GM12801 (cell line): ENCODE results near the gene RIC8B.

ENCODE experiments used
- TF ChIP-seq, protein P1 (sequence below): IDR thresholded peaks from one replicate; pipeline ENCODE4 v1.5.1; 2011; ENCODE audit warnings: control low read depth; ENCODE audit not compliant: insufficient read length; ENCODE audit errors: extremely low read depth

The RIC8B gene

GRCh38 chr12:106907411-106907810, 132.9 kb downstream of the RIC8B start:
- TF ChIP-seq, protein P1, sequence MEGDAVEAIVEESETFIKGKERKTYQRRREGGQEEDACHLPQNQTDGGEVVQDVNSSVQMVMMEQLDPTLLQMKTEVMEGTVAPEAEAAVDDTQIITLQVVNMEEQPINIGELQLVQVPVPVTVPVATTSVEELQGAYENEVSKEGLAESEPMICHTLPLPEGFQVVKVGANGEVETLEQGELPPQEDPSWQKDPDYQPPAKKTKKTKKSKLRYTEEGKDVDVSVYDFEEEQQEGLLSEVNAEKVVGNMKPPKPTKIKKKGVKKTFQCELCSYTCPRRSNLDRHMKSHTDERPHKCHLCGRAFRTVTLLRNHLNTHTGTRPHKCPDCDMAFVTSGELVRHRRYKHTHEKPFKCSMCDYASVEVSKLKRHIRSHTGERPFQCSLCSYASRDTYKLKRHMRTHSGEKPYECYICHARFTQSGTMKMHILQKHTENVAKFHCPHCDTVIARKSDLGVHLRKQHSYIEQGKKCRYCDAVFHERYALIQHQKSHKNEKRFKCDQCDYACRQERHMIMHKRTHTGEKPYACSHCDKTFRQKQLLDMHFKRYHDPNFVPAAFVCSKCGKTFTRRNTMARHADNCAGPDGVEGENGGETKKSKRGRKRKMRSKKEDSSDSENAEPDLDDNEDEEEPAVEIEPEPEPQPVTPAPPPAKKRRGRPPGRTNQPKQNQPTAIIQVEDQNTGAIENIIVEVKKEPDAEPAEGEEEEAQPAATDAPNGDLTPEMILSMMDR = no peak

GRCh38 chr12:106907846-106908245, 133.4 kb downstream of the RIC8B start:
- TF ChIP-seq, protein P1 = no peak

DNA sequence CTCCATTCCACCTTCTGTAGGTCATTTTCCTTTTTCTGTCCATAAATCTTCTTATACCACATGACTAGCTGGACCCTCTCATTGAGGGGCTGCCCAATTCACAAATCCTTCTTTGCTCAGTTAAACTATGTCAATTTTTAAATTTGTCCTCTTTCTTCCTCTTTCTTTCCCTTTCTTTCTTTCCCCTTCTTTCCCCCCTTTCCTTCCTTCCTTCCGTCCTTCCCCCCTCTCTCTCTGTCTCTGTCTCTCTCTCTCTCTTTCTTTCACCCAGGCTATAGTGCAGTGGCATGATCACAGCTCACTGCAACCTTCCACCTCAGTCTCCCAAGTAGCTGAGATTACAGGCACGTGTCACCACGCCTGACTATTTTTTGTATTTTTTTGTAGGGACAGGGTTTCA, 134.1 kb downstream of the RIC8B start:
- TF ChIP-seq, protein P1 = no peak

GRCh38 chr12:106910202-106910601, 135.7 kb downstream of the RIC8B start:
- TF ChIP-seq, protein P1 = no peak

DNA sequence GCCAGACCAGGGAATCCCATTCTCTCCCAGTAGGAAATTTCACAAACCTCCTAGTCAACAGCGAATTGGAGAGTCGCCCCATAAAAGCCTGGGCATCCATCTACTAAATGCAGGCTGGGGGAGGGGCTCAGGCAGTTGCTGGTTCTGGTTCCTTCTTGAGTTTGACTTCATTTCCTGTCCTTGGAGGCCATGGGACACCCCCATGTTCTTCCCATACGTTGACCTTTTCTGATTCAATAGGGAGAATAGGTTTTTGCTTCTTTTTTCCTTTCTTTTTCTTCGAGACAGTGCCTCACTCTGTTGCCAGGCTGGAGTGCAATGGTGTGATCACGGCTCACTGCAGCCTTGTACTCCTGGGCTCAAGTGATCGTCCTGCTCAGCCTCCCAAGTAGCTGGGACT, 137.1 kb downstream of the RIC8B start:
- TF ChIP-seq, protein P1 = no peak

DNA sequence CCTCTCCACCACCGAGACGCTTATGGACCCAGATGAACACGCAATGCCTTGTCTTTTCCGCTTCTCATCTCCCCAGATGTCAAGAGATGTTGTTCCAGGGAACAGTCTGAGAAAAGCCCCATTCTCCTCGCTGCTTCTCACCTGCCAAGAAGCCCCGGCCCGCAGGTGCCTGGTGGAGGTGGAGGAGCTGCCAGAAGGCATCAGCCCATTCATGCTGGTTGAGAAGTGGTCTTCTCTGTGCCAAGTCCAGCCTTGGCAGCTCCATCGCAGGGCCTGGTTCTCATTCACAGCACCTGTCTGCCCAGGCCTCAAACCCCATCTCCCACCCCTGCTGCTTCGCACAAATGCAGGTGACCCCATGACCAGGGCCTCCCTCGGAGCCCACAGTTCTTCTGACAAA, 139.0 kb downstream of the RIC8B start:
- TF ChIP-seq, protein P1 = no peak

- TF ChIP-seq, protein P1 = no peak
Measured at GRCh38 chr12:106914796-106915634, 140.5 kb downstream of the RIC8B start.
